NT2/D1 (cell line): ENCODE results near the gene FAM217B.

ENCODE experiments used
- YY1 ChIP-seq: IDR thresholded peaks from 2 replicates; pipeline ENCODE4 v1.6.1; 2011; ENCODE audit not compliant: insufficient read length, insufficient read depth
- ZNF274 ChIP-seq: IDR thresholded peaks from 2 replicates; pipeline ENCODE4 v1.6.1; 2011; ENCODE audit warnings: mild to moderate bottlenecking, low read depth, low read length

DNA sequence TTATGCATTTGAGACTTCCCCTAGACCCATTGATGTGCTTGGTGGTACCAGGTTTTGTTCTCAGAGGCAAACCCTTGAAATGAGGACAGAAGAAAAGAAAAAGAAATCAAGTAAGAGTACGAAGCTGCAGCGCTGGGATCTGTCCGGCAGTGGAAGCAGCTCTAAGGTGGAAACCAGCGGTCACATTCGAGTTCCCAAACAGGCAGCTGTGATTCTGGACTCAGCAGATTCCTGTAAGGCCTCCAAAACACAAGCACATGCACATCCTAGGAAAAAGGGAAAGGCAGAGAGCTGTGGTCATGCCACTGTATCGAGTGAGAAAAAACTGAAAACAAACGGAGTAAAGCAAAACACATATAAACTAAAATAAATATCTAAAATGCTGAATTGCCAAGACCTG, 4.5 kb downstream of the FAM217B start:
- TF ChIP-seq YY1 (no peak), ZNF274 (no peak)
